Measurements from ENCODE around the gene IGFN1. TPM values are rescaled to one million over a fixed set of nuclear protein-coding genes. Genes with fewer than 3 reads are reported as not detected.

Gene IGFN1
- total and polyA plus RNA-seq, 10 of the 15 experiments (the other 5 are each of a cell fraction or from before 2014, with no cell fraction given), result not detected

GRCh38 chr1:201248721-201249559, 58.3 kb downstream of the IGFN1 start:
- POLR2A ChIA-PET, result no interaction called here
- SMC1A ChIA-PET (ENCODE audit: uncharacterized antibody, unreplicated experiment), result no interaction called here
- BruUV-seq (replicated peaks), result no TSS peak
- peaks cover 0 to 3% of the 10 kb centered on the region in 2 experiments; a peak in 1 of 4 replicates for H3K27me3 ChIP-seq (replicated peaks in 1 of 2; ENCODE audit: control insufficient read depth in 2 of 2, insufficient read depth in 2 of 2, low read length in 1 of 2)
- RAD21 ChIA-PET (ENCODE audit: unreplicated experiment), result no interaction called here
- no peak for DNase-seq (ENCODE audit: low read depth, low spot score)
- H4K20me1 ChIP-seq (ENCODE audit: control insufficient read depth, insufficient read depth), result no peaks in the 10 kb centered on the region
- no peak for ATAC-seq
- no peak for FAIRE-seq
- no peaks in the 10 kb centered on the region for H3K36me3 ChIP-seq (ENCODE audit: control insufficient read depth in 2 of 2, insufficient read depth in 2 of 2, low read length in 1 of 2)
- no peak overlapping the region for H3K4me3 ChIP-seq
- intact Hi-C loops (cut with micrococcal nuclease; ENCODE audit: unreplicated experiment) (no loop called here), in situ Hi-C loops (cut with MboI) (no loop called here)
- no peaks in the 10 kb centered on the region for H3K4me1 ChIP-seq (ENCODE audit: control insufficient read depth, insufficient read depth, low read length)
- no peaks in the 10 kb centered on the region for H3K9me3 ChIP-seq (replicated peaks; ENCODE audit: control insufficient read depth, insufficient read depth, low read length)
- H3K27ac ChIP-seq (ENCODE audit: control insufficient read depth, insufficient read depth), result no peak overlapping the region
- H3K9ac ChIP-seq (ENCODE audit: control insufficient read depth, insufficient read depth, low read length), result no peak overlapping the region
- WGBS (ENCODE audit: insufficient coverage, insufficient replicate concordance, low lambda C conversion rate, missing lambda C conversion rate), result 41% methylated on average over 14 of the region's 14 CpGs
- H2AFZ ChIP-seq (ENCODE audit: control insufficient read depth, low read depth, low read length), result no peak overlapping the region
- no peak overlapping the region for H3K4me2 ChIP-seq (ENCODE audit: control insufficient read depth, insufficient read depth)
- no peaks in the 10 kb centered on the region for H3K79me2 ChIP-seq (ENCODE audit: control insufficient read depth, insufficient read depth, low read length)
- CTCF ChIA-PET, result no interaction called here
- TF ChIP-seq ZBTB40 (IDR thresholded peaks at IDR 0.05; ENCODE audit: borderline replicate concordance) (no peak), RB1 (IDR thresholded peaks at IDR 0.05; ENCODE audit: borderline replicate concordance) (no peak), RBBP5 (conservative IDR thresholded peaks at IDR 0.05) (no peak), PKNOX1 (IDR thresholded peaks at IDR 0.05) (no peak), REST (IDR thresholded peaks at IDR 0.05; ENCODE audit: low read depth, low read length) (no peak), IRF3 (IDR thresholded peaks at IDR 0.05) (no peak), SMAD5 (IDR thresholded peaks at IDR 0.05; ENCODE audit: low read depth) (no peak), MTA3 (IDR thresholded peaks at IDR 0.05; ENCODE audit: borderline replicate concordance, low read length) (no peak), MYC (IDR thresholded peaks at IDR 0.05; ENCODE audit: insufficient read depth, insufficient read length, insufficient replicate concordance, low read length, severe bottlenecking) (no peak), RFX5 (IDR thresholded peaks at IDR 0.05; ENCODE audit: low read depth, low read length) (no peak), STAT3 (IDR thresholded peaks at IDR 0.05; ENCODE audit: low read depth, low read length) (no peak), ZNF274 (IDR thresholded peaks at IDR 0.05; ENCODE audit: insufficient read depth, insufficient read length) (no peak), TCF3 (IDR thresholded peaks at IDR 0.05; ENCODE audit: borderline replicate concordance, insufficient read depth, low read depth, low read length) (no peak), ZNF622 (IDR thresholded peaks at IDR 0.05) (no peak), JUNB (IDR thresholded peaks at IDR 0.05) (no peak)

Measured in GM12878 (cell line).